Stomach (tissue), 4 donors: Measurements from ENCODE around the gene ANKRD52.

Experiments
- EP300 ChIP-seq: sonication (generic); formaldehyde crosslinking; IDR thresholded peaks from one replicate; pipeline ENCODE4 v1.6.1; 2017; ENCODE audit warnings: antibody characterized with exemption
- POLR2A ChIP-seq, 4 donors: fragments of 450-650 bp; IDR thresholded peaks; one replicate each; pipeline ENCODE4 v1.6.1; 2016; ENCODE audit warnings: antibody characterized with exemption in 4 of 4, control low read depth in 2 of 4, mild to moderate bottlenecking in 1 of 4, moderate library complexity in 1 of 4
- POLR2AphosphoS5 ChIP-seq, 3 donors: sonication (generic); formaldehyde crosslinking; IDR thresholded peaks; one replicate each; pipeline ENCODE4 v1.6.1; 2016; ENCODE audit warnings: antibody characterized with exemption in 3 of 3
- TF ChIP-seq, protein P1 (sequence below), 7 experiments: fragments of 450-650 bp in 4 of 7; fragments of 200-600 bp in 3 of 7; sonication (generic) in 3 of 7; IDR thresholded peaks; one replicate each; pipeline ENCODE4 v1.5.1; 2016 to 2019; ENCODE audit warnings: antibody characterized with exemption in 7 of 7, control low read depth in 2 of 7, mild to moderate bottlenecking in 1 of 7

DNA sequence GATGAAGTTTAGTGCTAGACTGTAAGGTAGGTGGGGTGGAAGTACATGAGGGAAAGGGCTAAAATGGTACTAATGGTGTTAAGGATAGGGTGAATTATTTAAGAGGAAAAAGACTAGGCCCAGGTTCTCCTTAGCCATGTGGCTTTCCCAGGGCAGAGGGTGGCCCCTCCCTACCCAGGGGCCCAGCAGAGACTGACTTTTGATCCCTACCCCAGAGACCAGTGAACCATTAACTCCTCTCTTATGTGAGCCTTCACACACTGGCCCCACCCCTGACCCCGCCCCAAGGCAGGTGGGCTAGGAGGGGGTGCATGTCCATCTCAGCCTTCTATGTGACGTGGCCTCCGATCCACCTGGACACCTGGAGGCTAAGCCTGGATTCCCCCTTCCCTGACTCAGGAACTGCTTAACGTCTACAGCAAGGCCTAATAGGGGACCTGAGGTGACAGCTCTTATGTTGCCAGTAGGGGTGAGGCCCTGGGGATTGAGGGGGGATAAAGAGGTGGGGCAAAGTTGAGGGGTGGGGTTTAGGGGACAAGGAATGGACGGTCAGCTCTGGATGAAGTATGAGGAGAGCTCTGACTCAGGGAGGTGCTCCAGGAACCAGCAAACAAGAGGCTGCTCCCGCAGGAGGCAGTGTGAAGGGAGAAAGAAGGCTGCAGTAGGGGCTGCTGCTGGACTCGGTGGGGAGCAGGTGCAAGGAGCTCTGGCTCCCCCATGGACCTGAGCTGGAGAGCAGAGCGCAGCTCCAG lies 27.6 kb downstream of the ANKRD52 start:
- TF ChIP-seq EP300 (no peak), POLR2AphosphoS5 (IDR thresholded peaks at IDR 0.05) (no peak), POLR2A (IDR thresholded peaks at IDR 0.05) (no peak)
- TF ChIP-seq, protein P1, sequence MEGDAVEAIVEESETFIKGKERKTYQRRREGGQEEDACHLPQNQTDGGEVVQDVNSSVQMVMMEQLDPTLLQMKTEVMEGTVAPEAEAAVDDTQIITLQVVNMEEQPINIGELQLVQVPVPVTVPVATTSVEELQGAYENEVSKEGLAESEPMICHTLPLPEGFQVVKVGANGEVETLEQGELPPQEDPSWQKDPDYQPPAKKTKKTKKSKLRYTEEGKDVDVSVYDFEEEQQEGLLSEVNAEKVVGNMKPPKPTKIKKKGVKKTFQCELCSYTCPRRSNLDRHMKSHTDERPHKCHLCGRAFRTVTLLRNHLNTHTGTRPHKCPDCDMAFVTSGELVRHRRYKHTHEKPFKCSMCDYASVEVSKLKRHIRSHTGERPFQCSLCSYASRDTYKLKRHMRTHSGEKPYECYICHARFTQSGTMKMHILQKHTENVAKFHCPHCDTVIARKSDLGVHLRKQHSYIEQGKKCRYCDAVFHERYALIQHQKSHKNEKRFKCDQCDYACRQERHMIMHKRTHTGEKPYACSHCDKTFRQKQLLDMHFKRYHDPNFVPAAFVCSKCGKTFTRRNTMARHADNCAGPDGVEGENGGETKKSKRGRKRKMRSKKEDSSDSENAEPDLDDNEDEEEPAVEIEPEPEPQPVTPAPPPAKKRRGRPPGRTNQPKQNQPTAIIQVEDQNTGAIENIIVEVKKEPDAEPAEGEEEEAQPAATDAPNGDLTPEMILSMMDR (IDR thresholded peaks at IDR 0.05) = no peak
